H1 (cell line): ENCODE data around the gene CELSR1. TPM values are rescaled to one million over a fixed set of nuclear protein-coding genes. Genes with fewer than 3 reads are reported as not detected.

ENCODE experiments used
- CTCF ChIA-PET: fragments of 300-600 bp; sonication (Branson Sonifier 250); formaldehyde crosslinking; loops from one replicate; lab custom pipeline; 2021; ENCODE audit not compliant: partially characterized antibody; lab: Charles Lee
- POLR2A ChIA-PET: fragments of 300-600 bp; sonication (Branson Sonifier 250); formaldehyde crosslinking; loops from one replicate; lab custom pipeline; 2021; ENCODE audit warnings: inconsistent platforms; ENCODE audit not compliant: partially characterized antibody; lab: Charles Lee
- DNase-seq, 2 experiments: peaks; one replicate each; pipeline versions ENCODE4 v3.0.0 to v3.0.0-alpha.2; 2010 to 2022; ENCODE audit warnings: low spot score in 2 of 2, low read depth in 1 of 2, mixed read lengths in 1 of 2
- FAIRE-seq: peaks from 2 replicates; lab custom pipeline; 2011; peaks lifted over from hg19 to GRCh38; lab: Jason Lieb, UNC
- H2AFZ ChIP-seq: 2 replicates; pipeline ENCODE4 v1.8.1; 2012; ENCODE audit warnings: low read length, inconsistent platforms
- H2AK5ac ChIP-seq: 2 replicates; pipeline ENCODE4 v1.6.1; 2013; ENCODE audit warnings: low read depth, low read length
- H2BK120ac ChIP-seq: replicated peaks from 2 replicates; pipeline ENCODE3; 2013; ENCODE audit warnings: low read depth, low read length, inconsistent platforms
- H2BK12ac ChIP-seq: 2 replicates; pipeline ENCODE4 v1.6.1; 2013; ENCODE audit warnings: low read depth, low read length
- H2BK15ac ChIP-seq: 2 replicates; pipeline ENCODE4 v1.6.1; 2013; ENCODE audit warnings: low read length
- H2BK20ac ChIP-seq: 2 replicates; pipeline ENCODE4 v1.6.1; 2013; ENCODE audit warnings: low read length
- H2BK5ac ChIP-seq: 2 replicates; pipeline ENCODE4 v1.6.1; 2013; ENCODE audit warnings: low read depth, low read length
- H3K14ac ChIP-seq: 2 replicates; pipeline ENCODE4 v1.6.1; 2013; ENCODE audit warnings: inconsistent platforms; ENCODE audit not compliant: insufficient read length
- H3K18ac ChIP-seq: 2 replicates; pipeline ENCODE4 v1.6.1; 2013; ENCODE audit warnings: low read length; ENCODE audit errors: extremely low read depth
- H3K23ac ChIP-seq: 2 replicates; pipeline ENCODE4 v1.6.1; 2013; ENCODE audit warnings: inconsistent platforms; ENCODE audit not compliant: insufficient read length
- H3K23me2 ChIP-seq: 2 replicates; pipeline ENCODE4 v1.6.1; 2013; ENCODE audit warnings: low read depth, low read length
- H3K27ac ChIP-seq: 2 replicates; pipeline ENCODE4 v1.6.1; 2011; ENCODE audit warnings: low read depth, low read length, inconsistent platforms
- H3K27me3 ChIP-seq, 4 experiments: replicated peaks in 1 of 4; 1 replicate in 1 of 4; 2 replicates in 3 of 4; pipeline versions ENCODE4 v1.6.1 to v1.8.1; 2011 to 2013; ENCODE audit warnings: low read length in 3 of 4, mild to moderate bottlenecking in 3 of 4, inconsistent platforms in 2 of 4, mixed read lengths in 2 of 4, moderate library complexity in 1 of 4; ENCODE audit not compliant: control insufficient read depth in 3 of 4, insufficient read depth in 3 of 4; ENCODE audit errors: extremely low read depth in 1 of 4
- H3K36me3 ChIP-seq, 4 experiments: 2 replicates each; pipeline versions ENCODE4 v1.6.1 to v1.8.1; 2011 to 2013; ENCODE audit warnings: mild to moderate bottlenecking in 4 of 4, low read length in 3 of 4, moderate library complexity in 2 of 4, control low read depth in 1 of 4, inconsistent platforms in 1 of 4; ENCODE audit not compliant: insufficient read depth in 4 of 4, control insufficient read depth in 2 of 4
- H3K4ac ChIP-seq: replicated peaks from 2 replicates; pipeline ENCODE3; 2013; ENCODE audit warnings: low read length, low read depth, mixed read lengths, inconsistent platforms; ENCODE audit not compliant: insufficient read length
- H3K4me1 ChIP-seq, 4 experiments: replicated peaks in 1 of 4; 1 replicate in 1 of 4; 2 replicates in 3 of 4; pipeline versions ENCODE4 v1.6.1 to v1.8.1; 2011 to 2013; ENCODE audit warnings: low read length in 3 of 4, inconsistent platforms in 2 of 4, mixed read lengths in 1 of 4; ENCODE audit not compliant: insufficient read depth in 4 of 4, control insufficient read depth in 3 of 4
- H3K4me2 ChIP-seq, 2 experiments: 2 replicates each; pipeline versions ENCODE4 v1.6.1 to v1.8.1; 2011 to 2013; ENCODE audit warnings: low read depth in 2 of 2, low read length in 2 of 2, control low read depth in 1 of 2, inconsistent platforms in 1 of 2, mild to moderate bottlenecking in 1 of 2; ENCODE audit not compliant: insufficient read depth in 1 of 2
- H3K4me3 ChIP-seq, 4 experiments: fragments of 200-600, 300-600 bp in 1 of 4; sonication (generic), shearing (Covaris generic), sonication (Bioruptor Twin) in 1 of 4; 2 replicates each; pipeline versions ENCODE4 v1.5.1 to v1.8.1; 2011 to 2016; ENCODE audit warnings: low read length in 4 of 4, low read depth in 3 of 4, control low read depth in 2 of 4, inconsistent platforms in 2 of 4, mild to moderate bottlenecking in 2 of 4, mixed read lengths in 1 of 4, moderate library complexity in 1 of 4; ENCODE audit not compliant: insufficient read depth in 2 of 4; ENCODE audit errors: extremely low read depth in 1 of 4
- H3K56ac ChIP-seq: replicated peaks from 2 replicates; pipeline ENCODE3; 2013; ENCODE audit warnings: low read depth, mild to moderate bottlenecking, mixed read lengths, low read length, inconsistent platforms; ENCODE audit not compliant: insufficient read length
- H3K79me1 ChIP-seq: 2 replicates; pipeline ENCODE4 v1.6.1; 2013; ENCODE audit warnings: low read depth, low read length, control low read depth
- H3K79me2 ChIP-seq, 2 experiments: 2 replicates each; pipeline versions ENCODE4 v1.6.1 to v1.8.1; 2012 to 2013; ENCODE audit warnings: low read length in 2 of 2, mild to moderate bottlenecking in 2 of 2, inconsistent platforms in 1 of 2; ENCODE audit not compliant: insufficient read depth in 2 of 2, control insufficient read depth in 1 of 2
- H3K9ac ChIP-seq, 4 experiments: replicated peaks in 1 of 4; 1 replicate in 1 of 4; 2 replicates in 3 of 4; pipeline versions ENCODE4 v1.6.1 to v1.8.1; 2011 to 2013; ENCODE audit warnings: low read depth in 3 of 4, low read length in 3 of 4, control low read depth in 2 of 4, mild to moderate bottlenecking in 2 of 4, moderate library complexity in 2 of 4, inconsistent platforms in 1 of 4; ENCODE audit errors: extremely low read depth in 1 of 4
- H3K9me3 ChIP-seq, 2 experiments: 2 replicates each; pipeline versions ENCODE4 v1.6.1 to v1.8.1; 2012 to 2013; ENCODE audit warnings: mild to moderate bottlenecking in 2 of 2, moderate library complexity in 2 of 2, control low read depth in 1 of 2, inconsistent platforms in 1 of 2, low read depth in 1 of 2, low read length in 1 of 2, mixed read lengths in 1 of 2; ENCODE audit not compliant: insufficient read depth in 2 of 2
- H4K20me1 ChIP-seq, 2 experiments: replicated peaks in 1 of 2; 2 replicates each; pipeline versions ENCODE3 to v1.8.1; 2011 to 2013; ENCODE audit warnings: inconsistent platforms in 2 of 2, low read length in 2 of 2, mild to moderate bottlenecking in 1 of 2; ENCODE audit not compliant: insufficient read depth in 2 of 2, control insufficient read depth in 1 of 2
- H4K5ac ChIP-seq: 2 replicates; pipeline ENCODE4 v1.6.1; 2013; ENCODE audit warnings: low read length, low read depth, mixed read lengths, inconsistent platforms; ENCODE audit not compliant: insufficient read length
- H4K8ac ChIP-seq: 2 replicates; pipeline ENCODE4 v1.8.0; 2013; ENCODE audit warnings: mild to moderate bottlenecking, moderate library complexity, low read length, inconsistent platforms; ENCODE audit not compliant: insufficient read depth; ENCODE audit errors: extremely low read depth
- H4K91ac ChIP-seq: replicated peaks from 2 replicates; pipeline ENCODE3; 2013; ENCODE audit warnings: low read length, mixed read lengths, inconsistent platforms; ENCODE audit not compliant: insufficient read length
- ASH2L ChIP-seq: fragments of 200-600, 300-600 bp; sonication (generic); IDR thresholded peaks from one replicate; pipeline ENCODE4 v1.7.1; 2017; ENCODE audit warnings: low read length
- EZH2 ChIP-seq: fragments of 200-600 bp; sonication (generic); IDR thresholded peaks from 2 replicates; pipeline ENCODE4 v1.7.1; 2012; ENCODE audit warnings: low read depth, mild to moderate bottlenecking, moderate library complexity, low read length, inconsistent platforms; ENCODE audit not compliant: severe bottlenecking
- JUND ChIP-seq: IDR thresholded peaks from 2 replicates; pipeline ENCODE4 v1.6.1; 2011; ENCODE audit warnings: mild to moderate bottlenecking, improper control_type of control experiment, low read length
- KDM4A ChIP-seq: IDR thresholded peaks from one replicate; pipeline ENCODE4 v1.7.1; 2012; ENCODE audit warnings: low read depth, mild to moderate bottlenecking, moderate library complexity, low read length, inconsistent platforms; ENCODE audit not compliant: severe bottlenecking
- TAF1 ChIP-seq: IDR thresholded peaks from 2 replicates; pipeline ENCODE4 v1.6.1; 2011; ENCODE audit warnings: mild to moderate bottlenecking, low read depth, low read length
- TAF7 ChIP-seq: optimal IDR thresholded peaks from 2 replicates; pipeline ENCODE3; 2011; ENCODE audit warnings: low read depth, mild to moderate bottlenecking, inconsistent platforms, low read length, moderate library complexity, borderline replicate concordance
- USF2 ChIP-seq: IDR thresholded peaks from 2 replicates; pipeline ENCODE4 v1.6.1; 2011; ENCODE audit warnings: low read length, improper control_type of control experiment
- WGBS, 2 experiments: shearing (Covaris generic) in 1 of 2; methylation state at CpG; one replicate each; pipeline versions ENCODE4 v1.1.6 to v1.1.7; 2013 to 2015; ENCODE audit warnings: low lambda C conversion rate in 2 of 2, mixed read lengths in 2 of 2, inconsistent platforms in 1 of 2, low coverage in 1 of 2, missing lambda C conversion rate in 1 of 2; ENCODE audit not compliant: insufficient replicate concordance in 2 of 2, insufficient coverage in 1 of 2, insufficient read length in 1 of 2; ENCODE audit errors: extremely low coverage in 1 of 2, missing lambda C conversion rate in 1 of 2; 5-methylcytosine and 5-hydroxymethylcytosine counted together
- polyA plus RNA-seq, 7 experiments: library from polyadenylated mRNA; depleted of rRNA in 3 of 7; stranded (reverse) in 5 of 7; unstranded in 2 of 7; fragments of >200 nt in 5 of 7; fragments of 200-250 nt in 2 of 7; gene quantifications; 1 replicate in 5 of 7; 2 replicates in 1 of 7; 4 replicates in 1 of 7; pipeline versions ENCODE4 v1.2.1 to v1.2.3, GENCODE V29; 2011 to 2013; ENCODE audit warnings: missing spikeins in 2 of 7, mixed read lengths in 2 of 7
- total RNA-seq: library from RNA; stranded (reverse); fragmentation: NEBNext Ultra II Directional; extraction: Animal tissue kit (Norgen Biotek cat#: 25700); gene quantifications from 2 replicates; pipeline ENCODE4 v1.2.1, GENCODE V29; 2021

The CELSR1 gene
- total and polyA plus RNA-seq, 2 of the 8 experiments (the other 6 are each of a cell fraction or from before 2014, with no cell fraction given), result 9.0 to 12.4 TPM

DNA sequence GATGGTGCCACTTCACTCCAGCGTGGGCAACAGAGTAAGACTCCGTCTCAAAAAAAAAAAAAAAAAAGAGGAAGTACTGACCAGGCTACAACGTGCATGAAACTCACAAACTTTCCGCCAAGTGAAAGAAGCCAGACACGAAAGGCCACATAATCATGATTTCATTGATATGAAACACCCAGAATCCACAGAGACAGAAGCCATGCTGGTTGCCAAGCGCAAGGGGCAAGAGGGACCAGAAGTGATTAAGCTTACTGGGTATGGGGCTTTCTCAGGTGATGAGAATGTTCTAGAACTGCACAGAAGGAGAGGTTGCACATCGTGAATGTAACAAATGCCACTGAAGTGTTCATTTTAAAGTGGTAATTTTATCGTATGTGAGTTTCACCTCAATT lies 60.9 kb downstream of the CELSR1 start:
- Histone ChIP-seq H3K27ac (no peak overlapping the region), H4K8ac (no peak overlapping the region), H2BK120ac (no peak overlapping the region), H4K20me1 (no peaks in the 10 kb centered on the region), H2AK5ac (no peak overlapping the region), H2BK5ac (no peak overlapping the region), H3K14ac (no peak overlapping the region), H4K91ac (no peak overlapping the region), H3K79me1 (no peaks in the 10 kb centered on the region; the same call in 1 of the 2 replicates), H3K27me3 (no peaks in the 10 kb centered on the region), H2BK12ac (no peak overlapping the region), H3K9me3 (no peaks in the 10 kb centered on the region), H3K4ac (no peak overlapping the region), H3K79me2 (no peaks in the 10 kb centered on the region), H2AFZ (no peak overlapping the region), H3K4me1 (peaks cover 0 to 7% (median 3%) of the 10 kb centered on the region in 4 experiments; a peak in 2 of 7 replicates), H3K23ac (no peak overlapping the region), H3K23me2 (no peaks in the 10 kb centered on the region), H3K18ac (no peak overlapping the region), H3K4me3 (no peak overlapping the region), H3K4me2 (no peak overlapping the region), H2BK20ac (no peak overlapping the region), H3K9ac (no peak overlapping the region), H2BK15ac (no peak overlapping the region), H3K36me3 (no peaks in the 10 kb centered on the region), H3K56ac (no peak overlapping the region), H4K5ac (no peak overlapping the region)
- TF ChIP-seq KDM4A, result no peak
- TF ChIP-seq JUND, result no peak
- no peak for TF ChIP-seq TAF1
- no peak for TF ChIP-seq USF2
- TF ChIP-seq EZH2, result no peak
- no peak for TF ChIP-seq ASH2L
- no peak for TF ChIP-seq TAF7
- FAIRE-seq, result no peak
- WGBS, 2 experiments, result 93% methylated on average over 7 of the region's 8 CpGs; no CpG with 5 or more reads in 1 of the 2 experiments
- CTCF ChIA-PET, result interaction anchor here (0.6 to 2.0 kb wide), 4 partner anchors 24 to 109 kb away, joined by 3 to 5 read pairs (median 4); no protein-coding TSS in a partner anchor
- POLR2A ChIA-PET, result no interaction called here
- DNase-seq, result no peak
